Endothelial cell of umbilical vein (primary cell): ENCODE data around the gene MSRB2.

Source experiments
- EZH2 ChIP-seq: IDR thresholded peaks from 2 replicates; pipeline ENCODE4 v1.6.1; 2012; ENCODE audit warnings: borderline replicate concordance, low read depth, mild to moderate bottlenecking, moderate library complexity, low read length, inconsistent platforms; ENCODE audit not compliant: severe bottlenecking
- JUN ChIP-seq: IDR thresholded peaks from 2 replicates; pipeline ENCODE4 v1.6.1; 2011; ENCODE audit warnings: borderline replicate concordance, low read depth; ENCODE audit not compliant: insufficient read length, insufficient read depth
- MYC ChIP-seq: IDR thresholded peaks from one replicate; pipeline ENCODE4 v1.6.1; 2011; ENCODE audit warnings: mild to moderate bottlenecking, low read depth, low read length
- TF ChIP-seq, protein P1 (sequence below), 2 donors: IDR thresholded peaks; 1 replicate in 1 of 2; 2 replicates in 1 of 2; pipeline ENCODE4 v1.5.1; 2011; ENCODE audit warnings: low read length in 2 of 2, mild to moderate bottlenecking in 2 of 2, moderate library complexity in 2 of 2, control low read depth in 1 of 2, inconsistent platforms in 1 of 2, low read depth in 1 of 2; ENCODE audit not compliant: insufficient read depth in 1 of 2; ENCODE audit errors: extremely low read depth in 1 of 2

DNA sequence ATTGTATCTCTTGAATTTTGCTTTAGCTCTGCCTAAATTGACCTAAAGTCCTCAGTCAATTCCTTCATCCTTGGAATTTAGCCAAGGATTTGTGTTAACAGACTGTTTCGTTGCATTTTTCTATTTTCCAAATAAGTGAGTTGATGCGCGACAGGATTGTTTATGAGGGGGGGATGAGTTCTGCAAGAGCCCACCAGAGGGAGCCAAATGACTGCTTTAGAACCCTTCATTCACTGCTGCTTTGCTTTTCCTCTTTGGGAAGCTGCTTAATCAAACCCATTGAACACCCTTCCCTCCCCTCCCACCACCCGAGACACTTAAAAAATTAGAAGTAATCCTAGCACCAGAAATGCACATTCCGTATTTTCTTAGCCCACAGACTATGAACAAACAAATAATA is 63.0 kb downstream of the MSRB2 start:
- TF ChIP-seq, protein P1, sequence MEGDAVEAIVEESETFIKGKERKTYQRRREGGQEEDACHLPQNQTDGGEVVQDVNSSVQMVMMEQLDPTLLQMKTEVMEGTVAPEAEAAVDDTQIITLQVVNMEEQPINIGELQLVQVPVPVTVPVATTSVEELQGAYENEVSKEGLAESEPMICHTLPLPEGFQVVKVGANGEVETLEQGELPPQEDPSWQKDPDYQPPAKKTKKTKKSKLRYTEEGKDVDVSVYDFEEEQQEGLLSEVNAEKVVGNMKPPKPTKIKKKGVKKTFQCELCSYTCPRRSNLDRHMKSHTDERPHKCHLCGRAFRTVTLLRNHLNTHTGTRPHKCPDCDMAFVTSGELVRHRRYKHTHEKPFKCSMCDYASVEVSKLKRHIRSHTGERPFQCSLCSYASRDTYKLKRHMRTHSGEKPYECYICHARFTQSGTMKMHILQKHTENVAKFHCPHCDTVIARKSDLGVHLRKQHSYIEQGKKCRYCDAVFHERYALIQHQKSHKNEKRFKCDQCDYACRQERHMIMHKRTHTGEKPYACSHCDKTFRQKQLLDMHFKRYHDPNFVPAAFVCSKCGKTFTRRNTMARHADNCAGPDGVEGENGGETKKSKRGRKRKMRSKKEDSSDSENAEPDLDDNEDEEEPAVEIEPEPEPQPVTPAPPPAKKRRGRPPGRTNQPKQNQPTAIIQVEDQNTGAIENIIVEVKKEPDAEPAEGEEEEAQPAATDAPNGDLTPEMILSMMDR (IDR thresholded peaks at IDR 0.05; ENCODE audit: extremely low read depth in 1 of 2, insufficient read depth in 1 of 2, low read depth in 1 of 2, low read length in 2 of 2), result peak; percentile 70 to 83
- TF ChIP-seq MYC, result no peak
- no peak for TF ChIP-seq EZH2
- TF ChIP-seq JUN, result no peak
